NCI-H748 (cell line): ENCODE data around the gene HIPK2.

ENCODE experiments used
- DNase-seq: peaks from one replicate; lab custom pipeline; 2025; ENCODE audit not compliant: unreplicated experiment; lab: John Stamatoyannopoulos, UW

HIPK2 gene

DNA sequence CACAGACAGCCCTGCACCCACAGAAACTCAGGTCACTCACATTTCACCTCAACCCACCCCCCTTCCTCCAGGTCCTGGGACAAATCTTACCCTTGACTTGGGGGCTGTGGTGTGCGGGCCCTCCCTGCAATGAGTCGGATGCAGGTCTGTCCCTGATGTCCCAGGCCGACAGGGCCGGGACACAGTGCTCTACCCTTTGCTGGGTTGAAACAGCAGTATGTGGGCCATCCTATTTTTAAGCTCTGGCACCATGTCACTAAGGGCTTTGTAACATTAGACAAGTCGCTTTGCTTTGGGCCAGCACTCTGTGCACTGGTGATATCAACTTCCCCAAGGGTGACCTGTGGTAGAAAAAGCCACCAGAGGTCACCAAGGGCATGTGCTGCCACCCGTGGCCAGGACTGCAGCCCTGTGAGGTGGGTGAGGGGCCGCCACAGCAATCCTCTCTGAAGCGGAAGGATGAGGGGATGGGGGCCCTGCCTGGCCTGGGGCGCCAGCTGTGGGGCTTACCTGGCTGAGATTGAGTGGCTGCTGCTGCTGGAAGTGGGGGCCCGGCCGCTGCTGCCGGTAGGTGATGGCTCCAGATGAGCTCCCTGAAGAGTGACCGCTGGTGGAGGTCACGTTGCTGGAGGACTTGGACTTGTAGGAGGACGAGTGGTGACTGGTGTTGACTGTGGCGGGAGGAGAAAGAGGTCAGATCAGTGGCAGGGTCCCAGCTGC, 203.0 kb downstream of the HIPK2 start:
- DNase-seq, result no peak

DNA sequence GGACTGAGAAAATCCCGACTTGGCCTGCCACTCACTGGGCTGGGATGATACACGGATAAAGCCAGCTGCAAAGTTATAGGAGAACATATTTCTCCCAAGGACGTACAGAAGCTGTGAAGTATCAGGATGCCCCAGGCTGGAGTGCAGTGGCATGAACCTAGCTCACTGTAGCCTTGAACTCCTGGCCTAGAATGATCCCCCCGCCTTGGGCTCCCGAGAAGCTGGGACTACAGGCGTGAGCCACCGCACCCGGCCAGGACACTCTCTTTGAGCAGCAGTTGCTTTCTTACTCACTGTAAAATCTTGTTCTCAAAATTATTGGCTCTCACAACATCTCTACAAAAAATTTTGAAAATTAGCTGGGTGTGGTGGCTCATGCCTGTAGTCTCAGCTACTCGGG, 203.9 kb downstream of the HIPK2 start:
- no peak for DNase-seq

DNA sequence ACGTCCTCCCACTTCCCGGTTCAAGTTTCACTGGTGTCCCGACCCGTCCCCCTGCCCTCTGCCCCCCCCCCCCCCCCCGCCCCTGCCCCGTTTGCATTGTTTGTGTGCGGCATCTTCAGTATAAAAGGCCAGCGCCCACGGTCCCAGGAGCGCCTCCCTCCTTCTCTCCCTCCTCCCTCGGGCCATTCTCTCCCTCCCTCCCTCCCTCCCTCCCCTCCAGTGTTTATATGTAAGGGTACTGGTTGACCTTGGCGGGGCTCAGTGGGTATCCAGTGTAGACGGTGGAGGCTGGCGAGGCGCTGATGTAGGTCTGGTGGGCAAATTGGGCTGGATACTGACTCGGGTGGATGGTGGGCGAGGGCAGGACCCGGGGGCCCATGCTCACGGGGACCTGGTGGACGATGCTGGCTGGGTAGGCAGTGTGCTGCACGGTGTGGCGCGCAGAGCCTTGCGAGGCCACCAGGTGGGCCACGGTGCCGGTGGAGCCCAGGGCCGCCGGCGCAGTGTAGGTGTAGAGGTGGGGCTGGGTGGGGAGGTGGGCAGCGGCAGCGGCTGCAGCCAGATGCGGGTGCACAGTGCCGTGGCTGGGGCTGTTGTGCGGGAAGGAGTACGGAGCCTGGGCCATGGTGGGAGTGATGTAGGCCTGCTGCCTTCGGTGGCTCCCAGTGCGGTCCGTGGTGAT, 205.0 kb downstream of the HIPK2 start:
- no peak for DNase-seq

DNA sequence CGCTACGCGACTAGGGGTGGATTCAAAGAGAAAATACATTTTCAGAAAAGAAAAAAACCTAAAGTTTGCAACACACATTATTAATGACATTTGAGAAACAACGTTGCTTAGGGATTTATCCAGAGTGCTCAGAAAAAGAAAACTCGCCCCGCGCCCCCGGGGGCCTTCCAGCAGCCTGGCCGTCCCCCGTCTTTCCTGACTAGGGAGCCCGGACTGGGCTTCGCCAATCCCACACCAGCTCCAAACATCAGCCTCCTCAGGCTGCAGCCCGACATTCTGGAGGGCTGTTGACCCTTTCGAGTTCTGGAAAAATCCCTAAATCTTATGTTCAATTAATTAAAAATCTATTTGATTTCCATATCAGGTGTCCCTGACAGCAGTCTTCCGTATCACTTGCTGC, 205.7 kb downstream of the HIPK2 start:
- no peak for DNase-seq

DNA sequence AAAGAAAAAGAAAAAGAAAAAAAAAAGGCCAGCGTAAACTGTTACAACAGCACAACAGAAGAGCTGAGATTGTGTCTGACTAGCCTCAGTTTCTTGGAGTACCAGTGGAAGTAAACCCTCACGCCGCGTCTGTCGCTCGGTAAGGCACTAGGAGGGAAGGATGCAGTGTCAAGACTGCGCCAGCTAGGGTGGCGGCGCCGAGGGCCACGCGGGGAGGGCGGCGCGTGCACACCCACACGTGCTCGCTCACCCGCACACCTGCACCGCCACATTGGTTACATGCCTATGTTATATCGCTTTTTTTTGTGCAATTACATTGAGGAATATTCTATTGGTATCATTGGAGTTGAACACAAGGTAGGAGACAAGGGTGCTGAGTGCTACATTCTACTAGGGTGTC, 206.1 kb downstream of the HIPK2 start:
- no peak for DNase-seq

DNA sequence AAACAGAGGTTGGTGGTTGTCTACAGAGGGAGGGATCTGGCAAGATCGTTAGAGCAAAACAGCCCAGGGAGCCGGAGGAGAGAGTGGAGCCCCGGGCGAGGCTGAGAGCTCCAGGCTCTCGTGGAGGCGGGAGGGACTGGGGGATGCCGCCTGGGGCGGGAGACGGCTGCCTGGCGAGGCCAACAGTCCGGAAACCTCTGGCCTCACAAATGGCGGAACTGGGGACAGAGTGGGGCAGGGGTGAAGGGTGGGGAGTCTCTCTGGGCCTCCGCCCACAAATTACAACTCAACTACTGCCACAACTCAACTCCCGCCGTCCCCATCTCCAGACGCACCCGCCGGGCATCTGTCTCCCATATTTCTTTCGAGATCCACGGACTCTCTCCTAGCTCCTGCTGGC, 206.6 kb downstream of the HIPK2 start:
- DNase-seq, result no peak

DNA sequence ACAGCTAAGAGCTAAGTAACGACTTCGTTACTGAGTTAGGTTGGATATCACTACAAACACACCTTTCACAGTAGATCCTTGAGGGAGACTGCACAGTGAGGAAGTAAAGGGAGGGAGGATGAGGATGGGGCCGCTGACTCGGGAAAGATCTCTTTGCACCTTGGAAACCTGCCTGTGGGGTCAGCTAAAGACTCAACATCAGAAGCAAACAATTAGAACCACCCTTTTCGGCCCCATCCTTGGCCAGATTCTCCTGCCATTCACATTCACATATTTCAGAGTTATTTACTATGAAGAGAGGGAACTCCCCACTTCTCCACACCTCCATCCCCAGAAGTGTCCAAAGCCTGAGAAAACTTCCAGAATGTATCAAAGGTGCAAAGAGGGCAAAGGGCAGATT, 207.2 kb downstream of the HIPK2 start:
- DNase-seq, result no peak

DNA sequence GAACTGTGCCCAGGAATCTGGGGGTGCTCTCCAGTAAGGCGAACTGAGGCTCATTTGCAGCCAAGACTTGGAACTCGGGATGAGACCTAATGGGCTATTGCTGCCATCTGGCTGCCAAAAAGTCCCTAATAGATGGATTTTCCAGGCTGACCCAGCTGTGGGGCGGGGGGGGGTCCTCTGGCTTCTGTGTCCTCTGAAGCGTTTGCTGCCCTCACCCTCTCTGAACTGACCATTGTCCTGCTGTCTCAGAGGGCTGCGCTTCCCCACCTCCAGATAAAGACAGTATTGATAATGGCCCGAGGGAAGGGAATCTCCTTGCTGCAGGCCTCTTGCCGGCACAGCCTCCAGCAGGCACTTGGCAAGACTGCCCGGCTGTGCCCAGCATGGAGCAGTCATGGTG, 207.7 kb downstream of the HIPK2 start:
- no peak for DNase-seq

DNA sequence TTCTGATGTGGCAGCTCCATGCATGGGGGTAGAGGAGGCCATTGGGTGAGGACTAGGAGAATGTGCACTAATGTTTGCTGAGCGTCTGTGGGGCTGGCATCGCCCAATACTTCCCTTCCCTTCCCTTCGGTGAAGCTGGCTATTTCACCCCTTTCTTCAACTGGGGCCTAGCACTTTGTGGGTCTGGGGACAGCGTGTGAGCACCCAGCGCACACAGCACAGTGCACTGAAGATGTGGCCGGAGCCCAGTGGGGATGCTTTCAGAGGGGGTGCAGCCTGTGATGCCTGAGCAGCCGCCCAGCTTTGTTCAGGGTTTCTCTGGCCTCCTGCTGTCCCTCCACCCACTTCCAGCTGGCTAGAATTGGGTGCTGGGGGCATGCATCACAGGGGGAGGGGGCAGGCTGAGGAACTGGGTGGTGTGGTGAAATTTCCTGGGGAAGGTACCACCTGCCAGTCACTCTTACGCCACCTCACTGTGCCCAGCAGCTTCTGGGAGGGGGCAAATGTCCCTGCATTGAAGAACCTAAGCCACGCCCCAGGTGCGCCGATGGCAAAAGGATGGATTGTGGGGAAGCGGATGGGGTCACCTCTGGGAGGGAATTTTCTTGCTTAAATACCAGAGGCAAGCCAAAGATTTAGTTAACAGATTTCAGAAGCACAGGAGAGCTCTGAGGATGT, 208.8 kb downstream of the HIPK2 start:
- no peak for DNase-seq

DNA sequence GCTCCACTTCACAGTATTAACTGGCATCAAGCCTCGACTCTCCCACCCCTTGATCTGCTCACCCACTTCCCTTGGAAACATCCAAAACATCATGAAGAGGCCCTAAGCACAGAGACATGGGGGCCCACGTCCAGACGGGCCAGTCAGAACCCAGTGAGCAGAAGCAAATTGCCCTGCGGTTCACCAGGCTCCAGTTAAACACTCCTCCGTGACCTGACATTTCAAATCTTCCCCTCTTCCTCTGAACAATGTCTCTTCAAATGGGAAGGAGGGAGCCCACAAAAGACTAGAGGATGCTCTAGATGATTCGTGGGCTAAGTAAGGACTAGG, 209.5 kb downstream of the HIPK2 start:
- DNase-seq, result no peak

DNA sequence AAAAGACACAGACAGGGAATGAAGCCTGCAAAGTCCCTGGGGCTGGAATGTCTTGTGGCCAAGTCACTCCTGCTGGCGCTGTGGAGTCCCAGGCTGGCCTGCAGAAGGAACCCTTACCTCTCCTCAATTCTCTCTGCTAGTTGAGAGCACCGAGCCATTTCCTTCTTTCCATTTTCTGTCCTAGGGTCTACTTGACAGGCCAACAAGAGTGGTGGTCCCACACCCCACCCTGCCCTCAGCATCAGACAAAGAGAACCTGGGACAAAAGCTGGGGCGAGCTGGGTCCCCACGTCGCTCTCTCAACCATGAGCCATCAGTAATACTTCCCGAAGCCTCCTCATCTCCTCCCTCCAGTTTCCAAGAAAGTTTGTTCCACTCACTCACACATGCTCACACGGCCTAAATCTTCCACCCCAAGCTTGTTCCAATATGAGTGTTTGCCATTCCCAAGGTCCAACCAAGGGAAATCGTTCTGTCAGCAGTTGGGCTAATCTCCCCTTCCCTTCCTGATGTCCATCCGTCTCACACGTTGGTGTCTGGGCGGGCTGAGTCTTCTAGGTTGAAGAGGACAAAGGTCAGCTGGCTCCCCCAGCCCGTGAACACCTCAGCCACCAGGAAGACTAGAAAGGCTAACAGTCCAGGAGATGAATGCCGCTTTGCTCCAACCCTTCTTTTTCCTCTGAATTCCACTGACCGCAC, 210.0 kb downstream of the HIPK2 start:
- DNase-seq, result no peak

DNA sequence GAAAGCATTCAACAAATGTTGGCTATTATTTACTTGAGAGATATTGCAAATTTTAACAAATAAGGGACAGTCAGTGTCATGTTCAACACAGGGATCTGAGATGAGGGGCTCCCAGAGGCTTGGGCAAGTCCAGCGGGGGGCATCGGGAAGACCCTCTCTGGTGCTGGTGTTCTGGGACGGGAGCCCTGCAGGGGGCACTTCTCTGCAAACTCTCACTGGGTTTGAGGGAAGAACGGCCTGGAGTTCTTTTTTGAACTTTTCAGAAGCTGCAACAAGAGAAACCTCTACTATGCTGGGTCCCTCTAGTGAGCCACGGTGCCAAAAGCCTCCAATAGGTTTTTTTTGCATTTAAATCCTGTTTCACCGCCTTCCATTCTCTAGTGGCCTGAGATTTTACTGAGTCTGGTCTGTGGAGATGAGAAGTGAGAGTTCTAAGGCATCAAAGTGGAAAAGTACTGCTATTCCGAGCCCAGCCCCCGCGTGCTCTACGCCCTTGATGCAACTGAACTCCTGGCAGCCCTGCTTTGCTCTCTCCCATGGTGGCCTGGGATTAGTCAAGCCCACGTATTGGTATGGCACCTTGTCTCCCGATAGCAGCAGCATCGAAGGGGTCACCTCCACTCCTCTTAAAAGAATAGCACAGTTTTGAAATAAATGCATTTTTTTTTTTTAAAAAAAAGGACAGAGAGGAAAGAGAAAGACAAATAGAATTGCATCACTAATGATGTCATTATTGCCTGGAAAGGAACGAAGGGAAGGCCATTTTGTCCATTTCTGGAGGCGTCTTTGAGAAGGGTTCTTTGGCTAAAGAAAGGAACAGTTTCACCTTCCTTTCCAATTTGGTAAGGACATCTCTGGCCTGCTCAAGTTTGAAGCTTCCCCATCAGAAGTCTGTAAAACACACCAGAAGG, 210.8 kb downstream of the HIPK2 start:
- DNase-seq, result no peak

DNA sequence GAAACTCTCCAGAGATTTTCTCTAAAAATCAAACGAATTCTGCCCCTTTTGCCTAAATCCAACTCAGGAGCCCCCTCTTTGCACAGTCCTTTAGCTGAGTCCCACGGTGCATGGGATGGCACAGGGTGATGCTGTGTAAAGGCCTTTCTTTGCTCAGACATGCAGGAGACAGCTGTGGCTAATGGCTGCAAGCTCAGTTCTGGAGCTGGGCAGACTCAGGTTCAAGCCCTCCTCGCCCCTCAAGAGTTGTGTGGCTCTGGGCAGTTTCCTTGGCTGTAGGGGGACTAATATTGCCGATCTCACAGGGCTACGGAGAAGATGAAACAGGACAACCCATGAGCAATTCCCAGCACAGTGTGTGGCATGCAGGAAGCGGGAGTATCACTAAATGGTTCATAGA, 211.7 kb downstream of the HIPK2 start:
- no peak for DNase-seq

DNA sequence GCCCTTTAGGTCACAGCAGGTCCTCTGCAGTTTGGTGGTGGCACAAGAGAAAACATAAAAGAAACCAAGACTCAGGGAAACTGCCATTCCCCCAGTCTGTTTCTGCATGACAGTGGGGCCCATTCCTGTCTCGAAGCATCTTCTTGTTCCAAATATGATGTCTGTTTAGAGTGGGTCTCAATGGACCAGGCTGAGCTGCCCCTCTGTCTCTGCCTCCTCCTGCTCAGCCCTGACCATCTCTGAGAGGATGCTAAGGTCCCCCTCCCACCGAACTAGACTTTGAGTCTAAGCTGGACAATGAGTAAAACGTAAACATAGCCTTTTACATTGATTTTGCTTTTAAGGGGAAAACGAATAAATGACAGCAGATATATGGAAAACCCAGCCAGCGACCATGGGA, 213.9 kb downstream of the HIPK2 start:
- DNase-seq, result no peak

DNA sequence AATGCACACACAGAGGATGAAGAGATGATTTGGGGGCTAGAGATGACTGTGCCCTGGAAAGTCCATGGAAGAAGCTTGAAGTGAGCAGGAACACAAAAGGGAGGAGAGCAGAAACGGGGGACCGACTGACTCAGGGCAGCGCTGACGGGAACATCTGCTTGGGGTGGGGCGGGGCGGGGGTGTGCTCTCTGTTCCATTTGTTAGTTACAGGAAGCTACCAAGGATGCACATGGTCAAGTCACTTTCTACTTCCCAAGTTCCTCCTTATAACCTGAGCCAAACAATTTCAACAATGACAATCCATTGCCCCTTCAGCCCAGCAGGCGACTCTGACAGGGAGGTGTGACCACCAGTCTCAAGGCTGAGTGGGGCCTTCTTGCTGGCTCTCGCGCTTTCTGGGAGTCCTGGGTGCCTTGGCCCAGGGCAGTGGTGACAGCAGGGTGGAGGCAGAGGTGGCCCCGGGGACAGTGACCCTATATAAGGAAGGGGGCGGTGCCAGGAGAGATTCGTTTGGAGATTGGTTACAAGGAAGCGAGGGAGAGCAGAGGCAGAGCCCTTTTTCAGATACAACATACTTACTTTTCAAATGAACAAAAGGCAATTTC, 214.7 kb downstream of the HIPK2 start:
- DNase-seq, result no peak

DNA sequence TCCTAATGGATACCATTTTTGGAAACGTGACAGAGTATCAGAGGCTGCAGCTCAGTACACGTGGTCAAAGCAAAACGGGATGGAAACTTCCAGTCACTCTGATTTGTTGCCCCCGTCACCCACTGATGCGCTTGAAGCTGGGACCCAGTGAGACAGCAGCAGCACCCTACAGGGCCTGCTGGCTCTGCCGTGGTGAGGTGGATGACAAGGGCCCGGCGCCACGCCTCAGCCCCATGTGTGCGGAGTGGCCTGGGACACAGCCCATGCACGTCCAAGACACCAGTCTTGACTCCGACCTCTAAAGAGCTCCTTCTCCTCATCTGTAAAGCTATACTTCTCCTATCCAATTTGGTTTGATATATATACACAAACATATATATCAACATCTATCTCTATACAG, 215.3 kb downstream of the HIPK2 start:
- DNase-seq, result no peak

DNA sequence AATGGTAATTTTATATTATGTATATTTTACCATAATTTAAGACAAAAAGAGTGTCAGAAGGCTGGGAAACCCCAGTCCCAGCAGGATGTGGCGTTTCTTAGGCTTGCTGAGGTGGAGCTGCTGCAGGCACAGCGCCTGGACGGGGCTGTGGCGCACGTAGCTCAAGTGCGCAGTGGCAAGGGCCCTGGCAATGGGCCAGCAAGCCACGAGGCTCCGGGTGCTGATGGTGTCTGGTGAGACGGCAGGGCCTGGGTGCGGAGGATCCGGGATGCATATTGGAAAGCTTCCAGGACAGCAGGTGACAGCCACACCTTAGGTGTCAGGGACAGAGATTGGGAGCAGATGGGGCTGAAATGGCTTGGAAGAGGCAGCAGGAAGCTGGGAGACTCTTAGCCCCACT, 217.1 kb downstream of the HIPK2 start:
- DNase-seq, result peak; percentile 93

DNA sequence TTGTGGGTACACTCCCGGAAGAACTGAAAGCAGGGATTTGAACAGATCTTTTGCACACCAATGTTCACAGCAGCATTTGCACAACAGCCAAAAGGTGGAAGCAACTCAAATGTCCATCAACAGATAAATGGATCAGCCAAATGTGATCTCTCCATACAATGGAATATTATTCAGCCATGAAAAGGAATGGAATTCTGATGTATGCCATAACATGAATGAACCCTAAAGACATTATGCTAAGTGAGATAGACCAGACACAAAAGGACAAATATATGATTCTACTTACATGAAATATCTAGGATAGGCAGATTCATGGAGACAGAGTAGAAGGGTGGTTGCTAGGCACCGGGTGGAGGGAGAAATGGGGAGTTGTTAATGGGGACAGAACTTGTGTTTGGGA, 217.6 kb downstream of the HIPK2 start:
- DNase-seq, result no peak

DNA sequence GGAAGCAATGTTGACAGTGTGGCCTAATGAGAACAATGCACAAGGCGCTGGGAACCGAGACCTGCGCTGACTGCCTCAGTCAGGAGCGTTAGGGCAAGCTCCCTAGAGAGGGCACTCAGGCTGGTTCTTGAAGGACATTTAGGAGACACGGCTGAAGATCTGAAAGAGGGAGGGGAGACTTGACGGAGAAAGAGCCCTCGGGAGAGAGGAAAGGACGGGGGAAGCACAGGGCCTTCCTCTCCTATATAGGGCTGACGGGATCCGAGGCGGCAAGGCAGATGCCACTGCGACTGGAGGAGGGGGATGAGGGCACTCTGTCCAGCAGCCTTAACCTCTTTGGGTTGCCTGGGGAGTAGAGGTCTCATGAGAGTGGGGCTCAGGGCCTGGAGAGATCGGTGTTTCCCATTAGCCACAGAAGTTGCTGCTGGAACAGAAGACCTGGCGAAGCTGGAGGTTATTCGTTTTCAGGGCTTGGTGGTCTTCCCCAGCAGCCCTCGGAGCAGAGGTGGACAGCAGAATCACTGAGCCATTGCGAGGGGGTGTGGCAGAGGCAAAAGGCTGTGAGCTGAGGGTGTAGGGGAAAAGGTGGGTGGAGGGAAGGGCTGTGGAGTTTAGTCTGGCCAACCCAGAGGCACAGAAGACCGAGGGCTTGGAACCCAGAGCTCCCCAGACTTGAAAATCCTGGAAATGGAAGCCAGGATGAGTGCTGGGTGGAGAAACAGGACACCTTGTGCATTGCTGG, 218.3 kb downstream of the HIPK2 start:
- DNase-seq, result no peak
